HG03439 (cell line): ENCODE measurements around the gene SZT2.
"Not testable (repeated sequence)": the region's sequence is repeated elsewhere in the genome, so short reads cannot be mapped to it uniquely, and the experiment has no call there.

Experiments used
- ATAC-seq: cut with Tn5 transposase; IDR thresholded peaks from one replicate; pipeline ENCODE4 v1.9.1; 2021; ENCODE audit warnings: mild to moderate bottlenecking, moderate library complexity; ENCODE audit not compliant: unreplicated experiment

The SZT2 gene

DNA sequence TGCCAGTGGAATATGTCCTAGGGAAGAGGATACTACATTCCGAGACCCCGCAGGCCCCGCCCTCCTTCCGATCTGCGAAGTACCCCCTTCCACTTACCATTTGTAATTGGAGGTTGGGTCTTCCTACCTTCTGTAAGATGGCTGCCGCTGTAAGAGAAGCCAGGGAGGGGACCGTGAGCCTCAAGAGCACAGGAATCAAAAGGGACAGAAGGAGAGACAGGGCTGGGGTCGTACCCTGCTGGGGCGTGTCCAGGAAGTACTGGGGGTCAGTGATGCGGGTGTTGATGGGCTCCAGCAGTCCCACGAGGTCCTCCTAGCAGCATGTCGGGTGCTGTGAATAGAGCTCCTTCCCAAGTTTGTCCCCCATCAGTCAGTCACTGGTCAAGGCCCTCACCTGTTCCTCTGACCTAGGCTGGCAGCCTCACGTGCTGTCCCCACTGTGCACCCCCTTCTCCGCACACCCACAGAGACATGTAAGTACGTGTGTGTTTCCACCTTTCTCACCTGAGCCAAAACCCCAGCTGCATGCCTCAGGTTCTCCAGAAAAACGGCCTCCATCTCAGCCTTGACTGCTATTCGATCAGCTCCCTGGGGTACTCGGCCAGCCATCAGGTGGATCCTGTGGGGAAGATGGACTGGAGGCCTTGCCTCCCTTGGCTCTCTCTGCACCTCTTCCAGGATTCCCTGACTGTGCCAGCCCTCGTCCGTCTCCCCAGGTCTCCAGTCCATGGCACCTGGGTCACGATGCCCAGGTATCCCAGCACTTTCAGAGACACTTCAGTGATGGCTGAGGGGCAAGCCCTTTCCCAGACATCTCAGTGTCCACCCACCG, 62.2 kb downstream of the SZT2 start:
- no peak for ATAC-seq

DNA sequence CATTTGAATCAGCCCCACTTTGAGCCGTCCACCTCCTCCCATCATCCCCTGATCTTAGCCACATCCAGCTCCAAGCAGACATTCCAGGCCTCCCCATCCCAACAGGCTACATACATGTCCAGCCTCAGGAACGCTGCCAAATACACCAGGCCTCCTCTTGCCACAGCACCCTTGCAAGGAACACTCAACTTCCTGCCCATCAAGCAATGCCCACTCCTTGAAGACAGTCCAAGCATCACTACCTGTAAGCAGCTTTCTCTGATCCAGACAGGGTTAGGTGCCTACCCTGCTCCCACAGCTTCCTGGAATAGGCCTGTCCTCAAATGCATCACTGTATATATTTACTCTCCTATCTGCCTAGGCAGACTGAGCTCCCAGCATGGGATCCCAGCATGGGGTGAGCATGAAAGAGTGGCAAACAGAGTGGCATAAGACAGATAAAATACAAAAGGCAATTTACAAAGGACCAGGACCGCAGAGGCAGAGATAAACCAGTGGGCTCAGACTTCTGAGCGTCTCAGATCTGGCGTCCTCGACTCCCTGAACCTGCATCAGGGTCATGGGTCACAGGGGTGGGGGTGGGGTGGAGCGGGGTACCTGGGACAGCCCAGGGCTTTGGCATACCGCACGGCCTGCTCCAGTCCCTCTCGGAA, 63.2 kb downstream of the SZT2 start:
- ATAC-seq = no peak

DNA sequence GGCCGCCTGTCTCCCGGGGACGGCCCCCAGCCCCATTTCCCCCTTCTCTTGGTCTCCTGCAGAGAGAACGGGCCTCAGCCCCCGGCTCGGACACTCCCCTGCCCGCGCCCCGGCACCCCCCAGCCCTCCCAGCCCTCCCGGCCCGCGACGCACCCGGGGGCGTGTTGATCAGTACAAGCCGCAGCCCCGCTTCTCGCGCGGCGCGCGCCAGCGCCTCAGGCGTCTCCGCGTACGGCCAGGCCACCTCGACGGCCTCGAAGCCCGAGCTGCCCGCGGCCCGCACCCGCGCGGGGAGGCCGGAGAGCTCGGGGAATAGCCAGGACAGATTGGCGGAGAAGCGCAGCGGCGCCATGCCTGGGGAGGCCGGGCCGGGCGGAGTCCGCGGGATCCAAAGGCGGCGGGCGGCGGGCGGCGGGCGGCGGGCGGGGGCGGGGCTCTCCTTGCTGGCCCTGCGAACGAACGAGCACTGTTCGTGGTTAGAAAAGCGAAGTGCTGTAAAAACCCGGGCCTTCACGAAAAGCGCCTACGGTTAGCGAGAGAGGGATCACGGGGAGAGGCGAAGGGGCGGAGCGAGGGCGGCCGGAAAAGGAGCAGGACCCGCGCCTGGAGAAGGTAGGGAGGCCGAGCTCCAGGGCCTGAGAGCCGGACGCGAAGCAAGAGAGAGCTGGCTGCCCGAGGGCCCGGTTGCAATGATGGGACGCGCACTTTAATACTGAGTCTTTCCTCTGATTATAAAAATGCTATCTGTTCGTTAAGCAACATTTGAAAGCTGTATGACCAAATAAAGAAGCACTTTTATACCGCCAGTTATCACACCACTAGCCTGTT, 64.0 kb downstream of the SZT2 start, which contains the start of gene HYI:
Gene HYI (minus strand): TSS at position 490 of the 828 bp plus-strand sequence. CDS start 138 bp downstream, at position 352.
- peak; percentile 43 for ATAC-seq

DNA sequence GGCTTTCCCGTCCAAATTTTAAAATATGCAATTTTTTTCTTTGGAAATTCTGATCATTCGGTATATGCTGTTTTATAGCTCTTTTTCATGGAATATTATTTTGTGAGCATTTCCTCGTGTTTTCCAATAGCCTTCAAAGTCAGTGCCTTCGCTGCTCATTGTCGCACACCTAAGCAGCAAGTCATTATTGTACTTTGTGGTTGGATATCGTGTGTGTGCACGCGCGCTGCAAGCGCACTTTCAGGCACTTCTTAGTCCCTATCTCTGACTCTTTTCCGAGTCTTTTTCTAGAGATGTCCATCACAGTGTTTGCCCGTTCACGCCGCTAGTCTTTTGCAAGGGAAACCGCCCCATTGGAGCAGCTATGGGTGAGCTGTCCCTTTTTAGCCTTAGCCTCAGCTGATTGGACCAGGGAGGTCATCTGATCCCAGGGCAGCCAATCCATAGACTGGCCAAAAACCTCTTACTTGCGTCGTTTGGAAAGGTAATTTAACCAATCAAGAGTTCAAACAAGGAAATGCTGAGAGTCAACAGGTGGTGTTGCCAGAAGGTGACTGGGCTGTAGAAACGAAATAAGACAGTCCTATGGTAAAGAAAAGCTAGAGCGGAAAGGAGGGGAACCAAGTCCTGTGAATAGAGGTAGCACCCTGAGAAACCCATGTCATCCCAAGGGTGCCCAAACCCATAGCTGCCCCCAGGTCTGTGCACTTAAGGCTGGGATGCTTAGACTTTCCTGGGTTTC, 64.7 kb downstream of the SZT2 start:
- no peak for ATAC-seq

DNA sequence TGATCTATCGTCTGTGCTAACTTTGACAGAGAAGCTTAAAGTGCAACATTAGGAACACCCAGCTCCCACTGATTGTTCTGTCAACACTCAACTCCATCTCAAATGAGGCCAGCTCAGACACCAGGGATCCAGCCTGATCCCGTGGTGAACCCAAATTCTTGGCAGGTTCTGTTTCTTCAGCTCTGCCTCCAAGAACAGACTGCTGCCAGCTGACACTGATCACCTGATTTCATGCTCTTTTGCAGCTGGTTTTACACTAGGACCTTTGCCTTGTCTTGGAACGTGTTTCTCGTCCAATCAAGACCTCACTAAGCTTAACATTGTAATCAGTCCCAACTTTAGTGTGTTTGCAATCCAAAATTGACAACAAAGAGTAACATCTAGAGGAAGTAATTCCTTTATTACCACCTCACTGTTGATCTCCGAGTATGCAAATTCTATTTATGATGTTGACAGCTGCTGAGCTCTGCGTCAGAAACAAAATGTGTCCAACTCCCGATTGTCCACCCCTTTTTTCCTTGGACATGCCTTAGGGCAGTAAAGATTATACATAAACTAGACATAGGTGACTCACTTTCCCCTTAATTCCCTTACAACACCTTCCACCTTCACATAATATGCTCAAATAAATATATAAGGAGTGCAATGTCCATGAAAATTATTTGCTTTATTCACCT, 65.7 kb downstream of the SZT2 start:
- ATAC-seq = no peak

GRCh38 chr1:43458379-43458778, 68.7 kb downstream of the SZT2 start:
- ATAC-seq = not testable (repeated sequence)

DNA sequence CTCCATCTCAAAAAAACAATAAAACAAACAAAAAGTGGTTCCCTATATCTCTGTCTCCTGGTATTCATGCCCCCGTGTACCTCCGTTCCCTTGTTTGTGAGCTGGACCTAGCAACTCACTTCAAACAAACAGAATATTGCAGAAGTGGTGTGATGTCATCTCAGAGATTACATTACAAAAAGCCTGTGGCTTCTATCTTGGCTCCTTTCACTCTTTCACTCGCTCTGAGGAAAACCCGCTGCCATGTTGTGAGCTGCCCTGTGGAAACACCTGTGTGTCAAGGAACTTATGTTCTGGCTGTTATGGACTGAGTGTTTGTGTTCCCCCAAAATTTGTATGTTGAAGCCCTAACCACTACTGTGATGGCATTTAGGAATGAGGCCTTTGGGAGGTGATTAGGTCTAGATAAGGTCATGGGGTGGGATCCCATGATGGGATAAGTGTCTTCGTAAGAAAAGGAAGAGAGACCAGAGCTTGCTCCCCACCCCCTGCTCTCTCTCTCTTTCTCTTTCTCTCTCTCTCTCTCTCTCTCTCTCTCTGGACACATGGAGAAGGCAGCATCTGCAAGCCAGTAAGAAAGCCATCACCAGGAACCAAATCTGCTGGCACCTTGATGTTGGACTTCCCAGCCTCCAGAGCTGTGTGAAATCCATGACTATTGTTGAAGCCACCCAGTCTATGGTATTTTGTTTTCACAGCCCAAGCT, 71.4 kb downstream of the SZT2 start:
- no peak for ATAC-seq

- ATAC-seq = no peak
Observed at GRCh38 chr1:43463479-43463878, 73.8 kb downstream of the SZT2 start.

GRCh38 chr1:43464681-43465504, 75.2 kb downstream of the SZT2 start:
- no peak for ATAC-seq

- ATAC-seq = no peak
Observed at GRCh38 chr1:43465505-43466067, 75.9 kb downstream of the SZT2 start.

GRCh38 chr1:43466403-43466802, 76.7 kb downstream of the SZT2 start:
- ATAC-seq = no peak

GRCh38 chr1:43468414-43468813, 78.7 kb downstream of the SZT2 start:
- no peak for ATAC-seq

DNA sequence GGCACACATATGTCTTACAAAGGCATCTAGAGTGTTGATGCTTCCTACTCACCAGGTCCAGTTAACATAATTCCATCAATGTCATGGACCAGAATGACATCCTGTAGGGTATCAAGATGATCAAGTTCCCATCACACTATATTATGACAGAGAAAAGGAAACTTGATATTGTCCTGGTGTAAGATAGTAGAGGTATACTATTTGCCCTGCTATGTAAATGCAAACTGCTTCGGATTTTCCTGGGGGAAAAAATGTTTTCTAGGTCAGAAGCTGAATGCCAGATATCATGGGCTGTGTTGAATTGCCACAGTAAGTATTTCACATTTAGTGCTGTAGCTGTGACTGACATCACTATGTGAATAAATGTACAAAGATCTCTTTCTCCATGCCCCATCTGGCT, 80.2 kb downstream of the SZT2 start:
- no peak for ATAC-seq

DNA sequence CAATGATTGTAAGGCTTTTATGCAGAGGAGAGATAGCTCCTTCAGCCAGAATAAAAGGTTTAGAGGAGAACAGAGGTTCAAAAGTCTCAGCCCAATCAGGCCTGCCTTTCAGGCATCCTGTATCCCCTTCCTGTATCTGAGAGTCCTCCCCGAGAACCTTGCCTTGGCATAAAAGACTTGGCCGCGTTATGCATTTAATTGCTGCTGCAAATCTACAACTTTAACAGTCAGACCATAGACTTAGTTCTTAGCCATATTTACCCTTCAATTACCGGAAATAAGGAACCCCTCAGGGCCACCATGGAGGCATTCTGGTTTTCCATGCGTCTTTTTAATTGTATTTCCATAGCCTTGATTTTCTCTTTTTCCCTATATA, 82.4 kb downstream of the SZT2 start:
- no peak for ATAC-seq

DNA sequence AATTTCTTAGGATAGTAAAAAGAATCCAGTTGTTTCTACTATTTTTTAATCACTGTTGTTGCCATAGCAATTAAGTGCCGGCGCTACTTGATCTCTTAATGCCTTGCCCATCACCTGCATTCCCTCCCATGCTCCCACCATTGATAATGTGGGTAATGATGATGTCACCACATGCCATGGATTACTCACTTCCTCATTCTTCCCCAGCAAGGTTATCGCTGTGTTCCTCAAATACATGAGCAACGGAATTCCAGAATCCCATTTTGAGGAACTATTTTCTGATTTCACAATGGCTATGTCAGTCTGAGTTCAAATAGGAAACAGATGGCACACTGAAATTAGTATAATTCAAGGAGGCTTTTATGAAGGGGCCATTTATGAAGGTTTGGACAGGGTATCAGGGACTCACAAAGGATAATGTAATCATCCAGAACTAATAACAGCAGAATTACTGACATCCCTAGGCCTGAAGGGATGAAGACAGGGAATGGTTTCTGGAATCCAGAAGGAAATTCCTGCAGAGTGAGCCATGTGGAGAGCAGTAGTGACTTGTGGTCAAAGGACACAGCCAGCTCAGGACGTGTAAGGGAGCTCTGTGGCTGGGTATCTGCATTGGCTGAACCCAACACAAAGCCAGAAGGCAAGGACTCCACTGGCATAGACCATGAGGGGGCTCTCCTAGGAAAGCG, 82.9 kb downstream of the SZT2 start:
- ATAC-seq = not testable (repeated sequence)

DNA sequence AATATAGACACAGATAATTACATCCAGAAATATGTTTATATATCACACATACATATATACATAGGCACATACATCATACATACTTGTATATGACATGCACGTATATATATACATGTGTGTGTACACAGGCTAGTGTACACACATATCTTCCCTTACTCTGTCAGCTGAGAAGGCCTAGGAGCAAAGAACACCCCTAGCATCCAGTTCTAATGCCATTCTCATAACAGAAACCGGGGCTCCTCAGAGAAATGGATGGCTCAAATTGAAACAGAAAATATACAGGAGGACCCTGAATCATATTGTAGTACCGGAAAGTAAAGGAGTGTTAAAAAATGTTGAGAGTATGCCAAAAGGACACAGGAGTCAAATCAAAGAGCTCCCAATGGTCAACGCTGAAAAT, 83.8 kb downstream of the SZT2 start:
- no peak for ATAC-seq

DNA sequence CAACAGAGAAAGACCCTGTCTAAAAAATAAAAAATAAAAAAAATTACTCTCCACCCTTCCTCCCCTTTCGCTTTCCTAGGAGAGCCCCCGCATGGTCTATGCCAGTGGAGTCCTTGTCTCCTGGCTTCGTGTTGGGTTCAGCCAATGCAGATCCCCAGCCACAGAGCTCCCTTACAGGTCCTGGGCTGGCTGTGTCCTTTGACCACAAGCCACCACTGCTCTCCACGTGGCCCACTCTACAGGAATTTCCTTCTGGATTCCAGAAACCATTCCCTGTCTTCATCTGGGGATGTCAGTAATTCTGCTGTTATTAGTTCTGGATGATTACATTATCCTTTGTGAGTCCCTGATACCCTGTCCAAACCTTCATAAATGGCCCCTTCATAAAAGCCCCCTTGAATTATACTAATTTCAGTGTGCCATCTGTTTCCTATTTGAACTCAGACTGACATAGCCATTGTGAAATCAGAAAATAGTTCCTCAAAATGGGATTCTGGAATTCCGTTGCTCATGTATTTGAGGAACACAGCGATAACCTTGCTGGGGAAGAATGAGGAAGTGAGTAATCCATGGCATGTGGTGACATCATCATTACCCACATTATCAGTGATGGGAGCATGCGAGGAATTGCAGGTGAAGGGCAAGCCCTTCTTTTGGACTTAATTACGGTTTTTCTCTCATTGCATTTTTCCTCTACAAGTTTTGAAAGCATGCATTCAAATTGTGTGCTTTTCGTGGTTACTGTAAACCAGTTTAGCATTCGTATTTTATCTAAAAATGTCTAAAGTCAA, 86.1 kb downstream of the SZT2 start:
- not testable (repeated sequence) for ATAC-seq
